Upper lobe of left lung (tissue), 6 donors: ENCODE data around the gene FAM20B. TPM values are rescaled to one million over a fixed set of nuclear protein-coding genes. Genes with fewer than 3 reads are reported as not detected.
"Not testable (repeated sequence)": the region's sequence is repeated elsewhere in the genome, so short reads cannot be mapped to it uniquely, and the experiment has no call there.

ENCODE experiments used
- ATAC-seq, 2 donors: fragments of 200-7000 bp; cut with Tn5 transposase; one replicate each; pipeline ENCODE4 v1.9.1; 2022; ENCODE audit warnings: mild to moderate bottlenecking in 2 of 2, moderate library complexity in 2 of 2; ENCODE audit not compliant: low FRiP score in 2 of 2
- DNase-seq, 2 donors: peaks; one replicate each; pipeline ENCODE4 v3.0.0-alpha.2; 2019 to 2020
- H3K27ac ChIP-seq, 4 donors: fragments of 200-600 bp; sonication (generic); one replicate each; pipeline ENCODE4 v1.5.1; 2016 to 2019
- H3K27me3 ChIP-seq, 4 donors: fragments of 200-600 bp; sonication (generic); one replicate each; pipeline ENCODE4 v1.5.1; 2017 to 2019
- H3K36me3 ChIP-seq, 4 donors: fragments of 200-600 bp; sonication (generic); one replicate each; pipeline ENCODE4 v1.5.1; 2016 to 2019
- H3K4me1 ChIP-seq, 4 donors: fragments of 200-600 bp; sonication (generic); one replicate each; pipeline ENCODE4 v1.5.1; 2018 to 2019
- H3K4me3 ChIP-seq, 4 donors: fragments of 200-600 bp; sonication (generic); one replicate each; pipeline ENCODE4 v1.5.1; 2017 to 2019; ENCODE audit warnings: mild to moderate bottlenecking in 2 of 4, moderate library complexity in 1 of 4
- H3K9me3 ChIP-seq, 4 donors: fragments of 200-600 bp; sonication (generic); one replicate each; pipeline ENCODE4 v1.5.1; 2018 to 2019
- CTCF ChIP-seq, 6 experiments: fragments of 450-650 bp in 4 of 6; fragments of 200-600 bp in 2 of 6; sonication (generic) in 2 of 6; IDR thresholded peaks; one replicate each; pipeline ENCODE4 v1.5.1; 2016 to 2019; ENCODE audit warnings: antibody characterized with exemption in 6 of 6
- EP300 ChIP-seq, 4 donors: sonication (generic); formaldehyde crosslinking; IDR thresholded peaks; one replicate each; pipeline ENCODE4 v1.5.1; 2017; ENCODE audit warnings: antibody characterized with exemption in 4 of 4, control low read depth in 2 of 4
- POLR2A ChIP-seq, 4 donors: fragments of 450-650 bp; IDR thresholded peaks; one replicate each; pipeline ENCODE4 v1.5.1; 2016 to 2017; ENCODE audit warnings: antibody characterized with exemption in 4 of 4, mild to moderate bottlenecking in 2 of 4
- POLR2AphosphoS5 ChIP-seq, 2 donors: sonication (generic); formaldehyde crosslinking; IDR thresholded peaks; one replicate each; pipeline ENCODE4 v1.5.1; 2017; ENCODE audit warnings: antibody characterized with exemption in 2 of 2
- WGBS, 2 donors: methylation state at CpG; one replicate each; pipeline ENCODE4 v1.1.5; 2017 to 2018; 5-methylcytosine and 5-hydroxymethylcytosine counted together
- total RNA-seq, 6 donors: library from RNA; depleted of rRNA in 4 of 6; stranded (reverse); fragments of >200 nt in 4 of 6; gene quantifications; one replicate each; pipeline versions ENCODE4 v1.1.0 to v1.2.1, GENCODE V29; 2016 to 2021
- donor health status: DM: no; HTN: no; CAD: no; lungs with moderate emphysema.
- donor health status: DM: no; HTN: yes; CAD: no; lungs with severe emphysema.

FAM20B gene
- 10 to 100 TPM in 5 of 6 donors, 1 to 10 TPM in 1; 7.3 to 41.7 (median 24.9) TPM for total RNA-seq

GRCh38 chr1:179025125-179025974, at the start of gene FAM20B:
Gene FAM20B, plus strand, starts transcription at chr1:179025894. Its CDS starts 17,954 bp downstream, at chr1:179043848.
- ATAC-seq (peak; percentile 98), DNase-seq (peak; percentile 93 to 100)
- Histone ChIP-seq H3K27ac (peak within 1 kb of the TSS; percentile 93 to 99 (median 98)), H3K27me3 (no peaks in the 10 kb centered on the region), H3K4me3 (peak within 1 kb of the TSS; percentile 93 to 98 (median 94)), H3K9me3 (no peaks in the 10 kb centered on the region), H3K4me1 (peaks cover 6 to 30% (median 21%) of the 10 kb centered on the region in 4 donors), H3K36me3 (no peaks in the 10 kb centered on the region)
- 26 to 32% methylated on average over 31 to 35 of the region's 58 CpGs for WGBS, 2 donors
- TF ChIP-seq POLR2A (IDR thresholded peaks at IDR 0.05) (no peak), CTCF (IDR thresholded peaks at IDR 0.05) (no peak), POLR2AphosphoS5 (IDR thresholded peaks at IDR 0.05) (peak in 1 of 2 donors; percentile 11), EP300 (IDR thresholded peaks at IDR 0.05) (no peak)

GRCh38 chr1:178976541-178976940, 49.2 kb upstream of the FAM20B start:
- no peak for ATAC-seq
- Histone ChIP-seq H3K9me3 (peaks cover 5 to 14% (median 8%) of the 10 kb centered on the region in 4 donors), H3K4me1 (no peaks in the 10 kb centered on the region), H3K27ac (no peak overlapping the region), H3K36me3 (no peaks in the 10 kb centered on the region), H3K4me3 (no peak overlapping the region), H3K27me3 (no peaks in the 10 kb centered on the region)
- TF ChIP-seq POLR2AphosphoS5 (IDR thresholded peaks at IDR 0.05) (no peak), POLR2A (IDR thresholded peaks at IDR 0.05) (no peak), CTCF (IDR thresholded peaks at IDR 0.05) (no peak), EP300 (IDR thresholded peaks at IDR 0.05) (no peak)
- 44 to 67% methylated on average over 2 of the region's 2 CpGs for WGBS, 2 donors
- no peak for DNase-seq

GRCh38 chr1:178986204-178986603, 39.5 kb upstream of the FAM20B start:
- H3K27ac ChIP-seq, result no peak overlapping the region
- H3K27me3 ChIP-seq, result no peaks in the 10 kb centered on the region
- H3K4me3 ChIP-seq, result no peak overlapping the region
- H3K36me3 ChIP-seq, result no peaks in the 10 kb centered on the region
- 81% methylated on average over 3 of the region's 3 CpGs for WGBS, 2 donors
- DNase-seq, result no peak
- TF ChIP-seq EP300 (IDR thresholded peaks at IDR 0.05) (no peak), POLR2AphosphoS5 (IDR thresholded peaks at IDR 0.05) (no peak), POLR2A (IDR thresholded peaks at IDR 0.05) (no peak), CTCF (IDR thresholded peaks at IDR 0.05) (no peak)
- H3K9me3 ChIP-seq, result no peaks in the 10 kb centered on the region
- no peaks in the 10 kb centered on the region for H3K4me1 ChIP-seq
- ATAC-seq, result no peak

- H3K27me3 ChIP-seq, ATAC-seq, H3K36me3 ChIP-seq, H3K4me1 ChIP-seq, H3K4me3 ChIP-seq, DNase-seq, H3K9me3 ChIP-seq, H3K27ac ChIP-seq: not testable (repeated sequence)
- 91 to 92% methylated on average over 2 of the region's 2 CpGs for WGBS, 2 donors
Observed at GRCh38 chr1:178988198-178988597, 37.5 kb upstream of the FAM20B start.

GRCh38 chr1:178993559-178993958, 32.1 kb upstream of the FAM20B start:
- TF ChIP-seq EP300 (IDR thresholded peaks at IDR 0.05) (no peak), POLR2AphosphoS5 (IDR thresholded peaks at IDR 0.05) (no peak), POLR2A (IDR thresholded peaks at IDR 0.05) (no peak), CTCF (IDR thresholded peaks at IDR 0.05) (no peak)
- Histone ChIP-seq H3K27ac (no peak overlapping the region), H3K27me3 (no peaks in the 10 kb centered on the region), H3K9me3 (no peaks in the 10 kb centered on the region), H3K4me3 (no peak overlapping the region), H3K36me3 (no peaks in the 10 kb centered on the region), H3K4me1 (no peaks in the 10 kb centered on the region)
- DNase-seq (no peak), ATAC-seq (no peak)
- WGBS, 2 donors, result 96 to 100% methylated on average over 1 of the region's 1 CpG
